HG02623 (cell line): Measurements from ENCODE around the gene TEDC2.

Source experiments
- ATAC-seq: cut with Tn5 transposase; IDR thresholded peaks from one replicate; pipeline ENCODE4 v1.9.1; 2021; ENCODE audit warnings: moderate library complexity; ENCODE audit not compliant: unreplicated experiment

TEDC2 gene

GRCh38 chr16:2508722-2509400 lies 49.0 kb downstream of the TEDC2 start:
- ATAC-seq = no peak

GRCh38 chr16:2511128-2511800 lies 51.4 kb downstream of the TEDC2 start:
- no peak for ATAC-seq

DNA sequence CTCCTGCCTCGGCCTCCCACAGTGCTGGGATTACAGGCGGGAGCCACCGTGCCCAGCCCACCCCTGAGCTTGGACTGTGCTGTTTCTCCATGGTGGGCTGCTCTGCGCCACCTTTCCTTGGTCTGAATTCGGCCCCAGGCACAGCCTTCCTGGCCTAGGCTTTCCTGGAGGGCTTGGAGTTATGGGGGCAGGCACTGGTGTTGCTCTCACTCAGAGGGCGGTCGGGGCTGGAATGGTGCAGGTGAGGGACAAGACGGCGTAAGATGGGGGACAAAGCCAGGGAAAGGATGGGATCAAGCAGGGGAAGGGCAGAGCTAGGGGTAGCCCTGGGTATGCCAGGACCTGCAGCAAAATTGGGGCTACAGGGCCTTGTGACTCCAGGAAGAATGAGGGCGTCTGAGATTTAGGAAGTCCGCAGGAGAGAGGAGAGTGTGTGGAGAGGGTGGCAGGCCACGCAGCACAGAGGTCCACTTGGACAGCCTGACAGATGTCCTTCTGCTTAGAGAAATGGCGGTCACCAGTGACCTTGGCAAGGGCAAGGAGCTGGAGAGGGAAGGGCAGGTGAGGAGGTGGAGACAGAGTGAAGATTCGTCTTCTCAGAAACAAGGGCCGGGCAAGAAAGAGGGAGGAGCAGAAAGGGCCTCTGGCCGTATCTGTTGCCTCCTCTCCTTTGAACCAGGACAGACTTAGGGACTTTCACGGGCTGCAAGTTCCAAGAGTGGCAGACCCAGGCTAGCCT lies 52.3 kb downstream of the TEDC2 start:
- no peak for ATAC-seq

- no peak for ATAC-seq
Measured at GRCh38 chr16:2512735-2513404, 53.0 kb downstream of the TEDC2 start.

DNA sequence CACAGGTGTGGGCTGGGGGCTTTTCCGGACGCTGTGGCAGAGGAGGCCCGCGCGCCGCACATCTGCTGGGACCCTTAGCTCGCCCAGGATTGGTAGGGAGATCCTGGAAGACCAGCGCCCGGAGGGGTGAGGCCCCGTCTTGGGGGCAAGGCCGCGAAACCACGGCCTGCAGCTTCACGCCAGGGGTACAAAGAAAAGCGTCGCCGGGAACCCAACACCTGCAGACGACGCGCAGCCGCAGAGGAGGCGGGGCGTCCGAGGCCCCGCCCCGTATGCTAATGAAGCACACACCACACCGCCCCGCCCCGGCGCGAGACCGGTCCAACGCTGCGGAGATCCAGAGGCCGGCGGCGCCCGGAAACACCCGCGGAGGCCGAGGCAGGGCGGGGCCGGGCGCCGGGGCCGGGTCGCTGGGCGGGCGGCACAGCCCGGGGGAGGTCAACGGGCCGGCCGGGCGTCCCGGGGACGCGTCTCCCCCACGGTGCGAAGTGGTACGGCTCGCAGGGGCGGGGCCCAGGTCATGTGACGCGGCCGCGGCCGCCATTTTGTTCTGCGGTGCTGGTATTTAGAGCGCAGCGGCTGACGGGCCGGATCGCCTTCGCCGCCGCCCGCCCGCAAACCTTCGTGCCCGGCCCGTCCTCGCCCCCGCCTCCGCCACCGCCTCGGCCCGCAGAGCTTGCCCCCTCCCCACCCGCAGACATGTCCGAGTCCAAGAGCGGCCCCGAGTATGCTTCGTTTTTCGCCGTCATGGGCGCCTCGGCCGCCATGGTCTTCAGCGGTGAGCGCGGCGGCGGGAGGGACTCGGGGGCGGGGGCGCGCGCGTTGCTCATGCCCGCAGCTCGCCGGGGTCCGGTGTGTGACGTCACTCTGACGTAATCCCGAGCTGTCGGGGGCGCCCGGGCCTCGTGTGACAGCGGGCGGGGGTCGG lies 53.8 kb downstream of the TEDC2 start, which contains the start of gene ATP6V0C:
ATP6V0C (plus strand) TSS at position 548 of the 928 bp plus-strand sequence; CDS start at position 700, 152 bp downstream.
- ATAC-seq = peak; percentile 65
